ENCODE measurements around the gene LRP1B. TPM values are rescaled to one million over a fixed set of nuclear protein-coding genes. Genes with fewer than 3 reads are reported as not detected.

The LRP1B gene
- polyA plus RNA-seq, 1 of the 3 experiments (the other 2 are of a cell fraction): 0.28 TPM

- H3K4me1 ChIP-seq (ENCODE audit: control insufficient read depth in 1 of 2, insufficient read depth in 2 of 2, low read depth in 1 of 2, low read length in 1 of 2): no peaks in the 10 kb centered on the region; a peak in 2 of 4 replicates
- H3K9me3 ChIP-seq: peaks cover 4% of the 10 kb centered on the region; the same call in 1 of the 2 replicates
- no peak overlapping the region for H3K4me2 ChIP-seq
- H2AFZ ChIP-seq (ENCODE audit: low read depth): no peak overlapping the region
- H3K79me2 ChIP-seq (ENCODE audit: insufficient read depth): no peaks in the 10 kb centered on the region
- no peak overlapping the region for H3K4me3 ChIP-seq (ENCODE audit: low read depth in 2 of 2, low read length in 1 of 2)
- ChIA-PET POLR2A (no interaction called here), CTCF (interaction anchor here (0.9 kb wide), 1 partner anchor 8 kb away, joined by 3 read pairs; no protein-coding TSS in a partner anchor)
- no peak for DNase-seq
- TF ChIP-seq RAD21 (IDR thresholded peaks at IDR 0.05; ENCODE audit: low read length): peak; percentile 19; the same call in 1 of the 2 replicates
- TF ChIP-seq RXRA (IDR thresholded peaks at IDR 0.05; ENCODE audit: borderline replicate concordance, low read depth): no peak
- TF ChIP-seq CTCF (IDR thresholded peaks at IDR 0.05): peak; percentile 32; the same call in 1 of the 2 replicates
- no peaks in the 10 kb centered on the region for H3F3A ChIP-seq (replicated peaks; ENCODE audit: insufficient read depth)
- no peaks in the 10 kb centered on the region for H4K20me1 ChIP-seq (ENCODE audit: insufficient read depth)
- WGBS (ENCODE audit: low lambda C conversion rate): 71% methylated on average over 1 of the region's 1 CpG
- no peak overlapping the region for H3K9ac ChIP-seq
- H3K36me3 ChIP-seq (replicated peaks in 1 of 2; ENCODE audit: control insufficient read depth in 1 of 2, insufficient read depth in 2 of 2, low read length in 1 of 2): no peaks in the 10 kb centered on the region
- H3K27ac ChIP-seq (ENCODE audit: low read depth in 2 of 2, low read length in 1 of 2): no peak overlapping the region
- H3K9me2 ChIP-seq: no peaks in the 10 kb centered on the region
- H3K27me3 ChIP-seq (ENCODE audit: insufficient read depth): no peaks in the 10 kb centered on the region
Observed at GRCh38 chr2:140808820-140809219, 1322.0 kb downstream of the LRP1B start.

DNA sequence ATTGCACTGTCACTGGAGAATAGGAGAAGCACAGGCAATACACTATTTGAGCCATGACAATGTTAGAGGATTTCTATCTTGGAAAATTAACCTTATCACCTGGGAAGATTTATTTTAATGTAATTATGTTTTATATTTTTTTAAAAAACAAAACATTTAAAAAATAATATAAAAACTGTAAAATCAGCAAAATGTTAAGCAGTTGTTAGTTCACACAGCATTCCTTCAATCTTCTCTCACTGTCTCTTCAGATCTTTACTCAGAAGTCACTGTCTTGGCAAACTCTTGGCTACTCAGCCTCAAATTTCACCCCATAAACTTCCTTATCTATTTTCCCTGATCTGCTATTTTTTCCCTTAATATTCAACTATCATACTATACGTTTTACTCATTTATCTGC, 1322.6 kb downstream of the LRP1B start:
- Histone ChIP-seq H3K79me2 (ENCODE audit: insufficient read depth) (no peaks in the 10 kb centered on the region), H3K4me1 (ENCODE audit: control insufficient read depth in 1 of 2, insufficient read depth in 2 of 2, low read depth in 1 of 2, low read length in 1 of 2) (no peaks in the 10 kb centered on the region; a peak in 2 of 4 replicates), H3F3A (replicated peaks; ENCODE audit: insufficient read depth) (no peaks in the 10 kb centered on the region), H3K9me3 (peaks cover 4% of the 10 kb centered on the region; the same call in 1 of the 2 replicates), H3K9me2 (no peaks in the 10 kb centered on the region), H3K9ac (no peak overlapping the region), H3K36me3 (replicated peaks in 1 of 2; ENCODE audit: control insufficient read depth in 1 of 2, insufficient read depth in 2 of 2, low read length in 1 of 2) (no peaks in the 10 kb centered on the region), H4K20me1 (ENCODE audit: insufficient read depth) (no peaks in the 10 kb centered on the region), H3K27ac (ENCODE audit: low read depth in 2 of 2, low read length in 1 of 2) (no peak overlapping the region), H3K4me3 (ENCODE audit: low read depth in 2 of 2, low read length in 1 of 2) (no peak overlapping the region), H3K27me3 (ENCODE audit: insufficient read depth) (no peaks in the 10 kb centered on the region), H3K4me2 (no peak overlapping the region), H2AFZ (ENCODE audit: low read depth) (no peak overlapping the region)
- ChIA-PET CTCF (interaction anchor here (0.9 kb wide), 1 partner anchor 7 kb away, joined by 3 read pairs; no protein-coding TSS in a partner anchor), POLR2A (no interaction called here)
- TF ChIP-seq RAD21 (IDR thresholded peaks at IDR 0.05; ENCODE audit: low read length) (no peak), EZH2phosphoT487 (IDR thresholded peaks at IDR 0.05; ENCODE audit: borderline replicate concordance, low read depth) (no peak), RXRA (IDR thresholded peaks at IDR 0.05; ENCODE audit: borderline replicate concordance, low read depth) (no peak), MAX (IDR thresholded peaks at IDR 0.05; ENCODE audit: low read depth) (no peak), GATA2 (CRISPR knock-in tag; IDR thresholded peaks at IDR 0.05) (no peak), NFIC (IDR thresholded peaks at IDR 0.05; ENCODE audit: borderline replicate concordance) (no peak), ELF1 (IDR thresholded peaks at IDR 0.05) (no peak), TAF1 (IDR thresholded peaks at IDR 0.05; ENCODE audit: borderline replicate concordance, low read depth, low read length) (no peak), FOXM1 (IDR thresholded peaks at IDR 0.05; ENCODE audit: low read depth) (no peak), CHD2 (IDR thresholded peaks at IDR 0.05; ENCODE audit: low read length, partially characterized antibody) (no peak), JUND (IDR thresholded peaks at IDR 0.05) (no peak), EP300 (IDR thresholded peaks at IDR 0.05; ENCODE audit: borderline replicate concordance in 1 of 2, low read depth in 1 of 2, low read length in 1 of 2) (no peak), YY1 (IDR thresholded peaks at IDR 0.05; ENCODE audit: low read depth) (no peak)
- TF ChIP-seq, protein P1, sequence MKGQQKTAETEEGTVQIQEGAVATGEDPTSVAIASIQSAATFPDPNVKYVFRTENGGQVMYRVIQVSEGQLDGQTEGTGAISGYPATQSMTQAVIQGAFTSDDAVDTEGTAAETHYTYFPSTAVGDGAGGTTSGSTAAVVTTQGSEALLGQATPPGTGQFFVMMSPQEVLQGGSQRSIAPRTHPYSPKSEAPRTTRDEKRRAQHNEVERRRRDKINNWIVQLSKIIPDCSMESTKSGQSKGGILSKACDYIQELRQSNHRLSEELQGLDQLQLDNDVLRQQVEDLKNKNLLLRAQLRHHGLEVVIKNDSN (IDR thresholded peaks at IDR 0.05; ENCODE audit: borderline replicate concordance, low read depth): no peak
- TF ChIP-seq, protein P2, sequence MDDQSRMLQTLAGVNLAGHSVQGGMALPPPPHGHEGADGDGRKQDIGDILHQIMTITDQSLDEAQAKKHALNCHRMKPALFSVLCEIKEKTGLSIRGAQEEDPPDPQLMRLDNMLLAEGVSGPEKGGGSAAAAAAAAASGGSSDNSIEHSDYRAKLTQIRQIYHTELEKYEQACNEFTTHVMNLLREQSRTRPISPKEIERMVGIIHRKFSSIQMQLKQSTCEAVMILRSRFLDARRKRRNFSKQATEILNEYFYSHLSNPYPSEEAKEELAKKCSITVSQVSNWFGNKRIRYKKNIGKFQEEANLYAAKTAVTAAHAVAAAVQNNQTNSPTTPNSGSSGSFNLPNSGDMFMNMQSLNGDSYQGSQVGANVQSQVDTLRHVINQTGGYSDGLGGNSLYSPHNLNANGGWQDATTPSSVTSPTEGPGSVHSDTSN (IDR thresholded peaks at IDR 0.05): no peak
- no peak for DNase-seq
- 62% methylated on average over 1 of the region's 1 CpG for WGBS (ENCODE audit: low lambda C conversion rate)
